GM12878 (cell line): ENCODE results near the gene CCNY. TPM values are rescaled to one million over a fixed set of nuclear protein-coding genes. Genes with fewer than 3 reads are reported as not detected.

Experiments
- ATAC-seq: fragments of 200-7000 bp; cut with Tn5 transposase; 3 replicates; pipeline ENCODE4 v1.9.1; 2020; ENCODE audit warnings: mild to moderate bottlenecking, moderate library complexity
- BruUV-seq: library from RNA; stranded (reverse); fragments of 400-500 nt; replicated peaks from 2 replicates; lab custom pipeline; 2021; lab: Mats Ljungman, UMichigan
- CTCF ChIA-PET: fragments of 300-600 bp; sonication (Branson Sonifier 250); formaldehyde crosslinking; extraction: SDS; loops from one replicate; lab custom pipeline; 2021; ENCODE audit warnings: inconsistent platforms; lab: Yijun Ruan, JAX
- POLR2A ChIA-PET: fragments of 350-600 bp; formaldehyde crosslinking; extraction: SDS; loops from one replicate; lab custom pipeline; 2021; ENCODE audit warnings: inconsistent platforms; lab: Charles Lee
- RAD21 ChIA-PET: fragments of 300-600 bp; sonication (Branson Sonifier 250); formaldehyde crosslinking; loops from one replicate; lab custom pipeline; 2023; ENCODE audit warnings: antibody characterized with exemption; ENCODE audit not compliant: unreplicated experiment; lab: Charles Lee
- SMC1A ChIA-PET: fragments of 300-600 bp; sonication (Branson Sonifier 250); formaldehyde crosslinking; loops from one replicate; lab custom pipeline; 2023; ENCODE audit not compliant: unreplicated experiment, uncharacterized antibody; lab: Charles Lee
- DNase-seq: peaks from one replicate; pipeline ENCODE4 v3.0.0-alpha.2; 2011; ENCODE audit warnings: low read depth, low spot score
- FAIRE-seq: peaks from 3 replicates; lab custom pipeline; 2011; peaks lifted over from hg19 to GRCh38; lab: Jason Lieb, UNC
- H2AFZ ChIP-seq: 2 replicates; pipeline ENCODE4 v1.6.0; 2011; ENCODE audit warnings: low read depth, low read length, control low read depth; ENCODE audit not compliant: control insufficient read depth
- H3K27ac ChIP-seq: 2 replicates; pipeline ENCODE4 v1.5.1; 2011; ENCODE audit warnings: control low read depth; ENCODE audit not compliant: control insufficient read depth, insufficient read depth
- H3K27me3 ChIP-seq, 2 experiments: replicated peaks in 1 of 2; 2 replicates each; pipeline versions ENCODE4 v1.6.0 to v1.6.1; 2011; ENCODE audit warnings: low read length in 1 of 2; ENCODE audit not compliant: control insufficient read depth in 2 of 2, insufficient read depth in 2 of 2
- H3K36me3 ChIP-seq, 2 experiments: 2 replicates each; pipeline ENCODE4 v1.5.1; 2011; ENCODE audit warnings: low read length in 1 of 2; ENCODE audit not compliant: control insufficient read depth in 2 of 2, insufficient read depth in 2 of 2
- H3K4me1 ChIP-seq: 2 replicates; pipeline ENCODE4 v1.6.1; 2011; ENCODE audit warnings: mild to moderate bottlenecking, low read length, moderate library complexity, mixed read lengths; ENCODE audit not compliant: control insufficient read depth, insufficient read depth
- H3K4me2 ChIP-seq: 2 replicates; pipeline ENCODE4 v1.6.0; 2011; ENCODE audit warnings: control low read depth; ENCODE audit not compliant: control insufficient read depth, insufficient read depth
- H3K4me3 ChIP-seq: fragments of 200-600 bp; sonication (generic); 2 replicates; pipeline ENCODE4 v1.5.1; 2016
- H3K79me2 ChIP-seq: 2 replicates; pipeline ENCODE4 v1.6.0; 2011; ENCODE audit warnings: low read length; ENCODE audit not compliant: control insufficient read depth, insufficient read depth
- H3K9ac ChIP-seq: 2 replicates; pipeline ENCODE4 v1.8.0; 2011; ENCODE audit warnings: low read length, control low read depth, mixed read lengths; ENCODE audit not compliant: control insufficient read depth, insufficient read depth
- H3K9me3 ChIP-seq: replicated peaks from 3 replicates; pipeline ENCODE4 v1.5.1; 2011; ENCODE audit warnings: mild to moderate bottlenecking, low read length; ENCODE audit not compliant: control insufficient read depth, insufficient read depth
- H4K20me1 ChIP-seq: 2 replicates; pipeline ENCODE4 v1.6.0; 2011; ENCODE audit not compliant: control insufficient read depth, insufficient read depth
- BRCA1 ChIP-seq: IDR thresholded peaks from 2 replicates; pipeline ENCODE4 v1.6.1; 2011; ENCODE audit warnings: low read depth, low read length, improper control_type of control experiment
- CBX3 ChIP-seq: fragments of 200-600 bp; sonication (generic); IDR thresholded peaks from 2 replicates; pipeline ENCODE4 v1.6.1; 2016; ENCODE audit warnings: low read depth, borderline replicate concordance
- EGR1 ChIP-seq, 2 experiments: IDR thresholded peaks; 1 replicate in 1 of 2; 2 replicates in 1 of 2; pipeline ENCODE4 v1.6.1; 2011 to 2012; ENCODE audit warnings: low read depth in 2 of 2, low read length in 2 of 2, borderline replicate concordance in 1 of 2, mild to moderate bottlenecking in 1 of 2, moderate library complexity in 1 of 2
- GABPA ChIP-seq: IDR thresholded peaks from 2 replicates; pipeline ENCODE4 v1.6.1; 2014; ENCODE audit warnings: antibody characterized with exemption, low read depth, mild to moderate bottlenecking, inconsistent platforms
- IKZF2 ChIP-seq, 2 experiments: fragments of 450-650 bp; IDR thresholded peaks; 2 replicates each; pipeline ENCODE4 v1.6.1; 2017; ENCODE audit warnings: mild to moderate bottlenecking in 2 of 2, moderate library complexity in 2 of 2
- KDM1A ChIP-seq: fragments of 200-600 bp; sonication (generic); IDR thresholded peaks from 2 replicates; pipeline ENCODE4 v1.6.1; 2016; ENCODE audit warnings: borderline replicate concordance
- KLF5 ChIP-seq: fragments of 450-650 bp; IDR thresholded peaks from 2 replicates; pipeline ENCODE4 v1.6.1; 2014; ENCODE audit warnings: mild to moderate bottlenecking; ENCODE audit not compliant: partially characterized antibody
- MAX ChIP-seq: IDR thresholded peaks from 2 replicates; pipeline ENCODE4 v1.6.1; 2012; ENCODE audit warnings: low read depth, low read length, improper control_type of control experiment
- NFXL1 ChIP-seq: fragments of 450-650 bp; IDR thresholded peaks from 2 replicates; pipeline ENCODE4 v1.6.1; 2017; ENCODE audit warnings: antibody characterized with exemption, mild to moderate bottlenecking, borderline replicate concordance
- PAX5 ChIP-seq: IDR thresholded peaks from 2 replicates; pipeline ENCODE4 v1.6.1; 2011; ENCODE audit warnings: low read depth, low read length, borderline replicate concordance
- POLR2AphosphoS2 ChIP-seq: IDR thresholded peaks from 2 replicates; pipeline ENCODE4 v1.6.1; 2011; ENCODE audit warnings: low read depth, mild to moderate bottlenecking, low read length, improper control_type of control experiment, moderate library complexity
- SMAD1 ChIP-seq: fragments of 450-650 bp; IDR thresholded peaks from 2 replicates; pipeline ENCODE4 v1.6.1; 2018; ENCODE audit warnings: mild to moderate bottlenecking, low read depth; ENCODE audit not compliant: partially characterized antibody
- ZNF217 ChIP-seq: fragments of 450-650 bp; IDR thresholded peaks from 2 replicates; pipeline ENCODE4 v1.6.1; 2017; ENCODE audit warnings: antibody characterized with exemption, mild to moderate bottlenecking
- ZNF687 ChIP-seq: fragments of 450-650 bp; IDR thresholded peaks from 2 replicates; pipeline ENCODE4 v1.6.1; 2017; ENCODE audit warnings: mild to moderate bottlenecking, moderate library complexity
- WGBS: methylation state at CpG from one replicate; pipeline ENCODE4 v1.1.6; 2016; ENCODE audit warnings: low lambda C conversion rate; ENCODE audit not compliant: insufficient replicate concordance, insufficient coverage; ENCODE audit errors: missing lambda C conversion rate; 5-methylcytosine and 5-hydroxymethylcytosine counted together
- in situ Hi-C: fragments of 300-500 bp; cut with MboI; formaldehyde crosslinking; loops from 9 replicates; pipeline ENCODE4 v1.14.3; 2018; ENCODE audit warnings: mixed read lengths
- intact Hi-C: fragments of 100-400 bp; cut with micrococcal nuclease; formaldehyde crosslinking; loops from one replicate; pipeline ENCODE4 v1.14.2; 2022; ENCODE audit not compliant: unreplicated experiment
- polyA plus RNA-seq, 11 experiments: library from polyadenylated mRNA; depleted of rRNA in 4 of 11; unstranded in 6 of 11; stranded (reverse) in 5 of 11; fragments of >200 nt; fragmentation: Nextera tagmentation in 4 of 11; fragmentation: Illumina TruSeq in 1 of 11; extraction: Ambion mirVana in 4 of 11; extraction: Trizol in 1 of 11; gene quantifications; 1 replicate in 1 of 11; 2 replicates in 10 of 11; pipeline versions ENCODE4 v1.2.1 to v1.2.3, GENCODE V29; 2011 to 2016; ENCODE audit warnings: inconsistent platforms in 2 of 11, missing spikeins in 2 of 11, low read depth in 1 of 11
- total RNA-seq, 4 experiments: library from RNA; depleted of rRNA in 3 of 4; stranded (reverse); fragments of >200 nt in 3 of 4; fragmentation: Illumina TruSeq in 1 of 4; extraction: Trizol in 1 of 4; gene quantifications; 2 replicates each; pipeline versions ENCODE4 v1.2.1 to v1.2.3, GENCODE V29; 2013 to 2021
- TF ChIP-seq, protein P1 (sequence below): fragments of 450-650 bp; IDR thresholded peaks from 2 replicates; pipeline ENCODE4 v1.6.1; 2017; ENCODE audit warnings: mild to moderate bottlenecking, moderate library complexity

The CCNY gene
- total and polyA plus RNA-seq, 10 of the 15 experiments (the other 5 are each of a cell fraction or from before 2014, with no cell fraction given), result 3.6 to 50.0 (median 26.1) TPM

DNA sequence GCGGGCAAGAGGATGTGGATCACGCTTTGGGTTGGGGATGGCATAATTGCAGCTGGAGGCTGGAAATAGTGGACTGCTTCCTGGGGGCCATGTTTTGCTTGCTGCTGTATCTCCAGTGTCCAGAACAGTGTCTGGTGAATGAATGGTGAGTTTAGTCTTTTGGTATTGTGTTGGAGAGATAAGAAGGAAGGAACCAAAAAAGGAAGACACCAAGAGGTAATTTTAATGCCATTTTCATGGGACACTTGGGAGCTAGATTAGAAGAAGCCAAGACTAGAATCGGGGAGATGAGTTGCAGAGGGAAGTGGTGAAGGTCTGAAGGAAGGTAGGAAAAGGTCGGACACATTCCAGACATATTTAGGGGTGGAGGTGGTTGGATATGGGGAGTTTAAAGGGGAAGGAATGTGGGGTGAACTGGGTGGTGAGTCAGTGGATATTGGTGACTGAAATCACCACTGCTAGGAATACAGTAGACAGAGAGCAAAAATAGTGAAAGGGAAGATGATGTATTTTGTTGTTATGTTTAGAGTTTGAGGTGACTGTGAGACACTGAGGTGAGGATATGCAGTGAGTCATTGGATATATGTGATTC is 76.7 kb downstream of the CCNY start:
- RAD21 ChIA-PET, result interaction anchor here (0.6 kb wide), 1 partner anchor 173 kb away, joined by 3 read pairs; no protein-coding TSS in a partner anchor
- WGBS, result 99% methylated on average over 4 of the region's 4 CpGs
- POLR2A ChIA-PET, result interaction anchor here (0.6 kb wide), 1 partner anchor 81 kb away, joined by 4 read pairs; no protein-coding TSS in a partner anchor
- H3K27me3 ChIP-seq, result no peaks in the 10 kb centered on the region
- BruUV-seq, result no TSS peak
- H3K9me3 ChIP-seq, result no peaks in the 10 kb centered on the region
- no peak overlapping the region for H3K27ac ChIP-seq
- no peaks in the 10 kb centered on the region; the same call in 1 of the 2 replicates for H3K79me2 ChIP-seq
- no peaks in the 10 kb centered on the region for H4K20me1 ChIP-seq
- intact Hi-C loops (no loop called here), in situ Hi-C loops (no loop called here)
- H3K4me1 ChIP-seq, result no peaks in the 10 kb centered on the region
- ATAC-seq, result no peak
- SMC1A ChIA-PET, result no interaction called here
- H2AFZ ChIP-seq, result no peak overlapping the region
- no peak overlapping the region for H3K4me2 ChIP-seq
- no peak overlapping the region for H3K9ac ChIP-seq
- H3K36me3 ChIP-seq, result no peaks in the 10 kb centered on the region
- FAIRE-seq, result no peak
- CTCF ChIA-PET, result no interaction called here
- DNase-seq, result no peak
- H3K4me3 ChIP-seq, result no peak overlapping the region
- no peak for TF ChIP-seq POLR2AphosphoS2
- no peak for TF ChIP-seq ZNF217
- no peak for TF ChIP-seq PAX5
- no peak for TF ChIP-seq SMAD1
- no peak for TF ChIP-seq KDM1A
- TF ChIP-seq ZNF687, result no peak
- TF ChIP-seq, protein P1, sequence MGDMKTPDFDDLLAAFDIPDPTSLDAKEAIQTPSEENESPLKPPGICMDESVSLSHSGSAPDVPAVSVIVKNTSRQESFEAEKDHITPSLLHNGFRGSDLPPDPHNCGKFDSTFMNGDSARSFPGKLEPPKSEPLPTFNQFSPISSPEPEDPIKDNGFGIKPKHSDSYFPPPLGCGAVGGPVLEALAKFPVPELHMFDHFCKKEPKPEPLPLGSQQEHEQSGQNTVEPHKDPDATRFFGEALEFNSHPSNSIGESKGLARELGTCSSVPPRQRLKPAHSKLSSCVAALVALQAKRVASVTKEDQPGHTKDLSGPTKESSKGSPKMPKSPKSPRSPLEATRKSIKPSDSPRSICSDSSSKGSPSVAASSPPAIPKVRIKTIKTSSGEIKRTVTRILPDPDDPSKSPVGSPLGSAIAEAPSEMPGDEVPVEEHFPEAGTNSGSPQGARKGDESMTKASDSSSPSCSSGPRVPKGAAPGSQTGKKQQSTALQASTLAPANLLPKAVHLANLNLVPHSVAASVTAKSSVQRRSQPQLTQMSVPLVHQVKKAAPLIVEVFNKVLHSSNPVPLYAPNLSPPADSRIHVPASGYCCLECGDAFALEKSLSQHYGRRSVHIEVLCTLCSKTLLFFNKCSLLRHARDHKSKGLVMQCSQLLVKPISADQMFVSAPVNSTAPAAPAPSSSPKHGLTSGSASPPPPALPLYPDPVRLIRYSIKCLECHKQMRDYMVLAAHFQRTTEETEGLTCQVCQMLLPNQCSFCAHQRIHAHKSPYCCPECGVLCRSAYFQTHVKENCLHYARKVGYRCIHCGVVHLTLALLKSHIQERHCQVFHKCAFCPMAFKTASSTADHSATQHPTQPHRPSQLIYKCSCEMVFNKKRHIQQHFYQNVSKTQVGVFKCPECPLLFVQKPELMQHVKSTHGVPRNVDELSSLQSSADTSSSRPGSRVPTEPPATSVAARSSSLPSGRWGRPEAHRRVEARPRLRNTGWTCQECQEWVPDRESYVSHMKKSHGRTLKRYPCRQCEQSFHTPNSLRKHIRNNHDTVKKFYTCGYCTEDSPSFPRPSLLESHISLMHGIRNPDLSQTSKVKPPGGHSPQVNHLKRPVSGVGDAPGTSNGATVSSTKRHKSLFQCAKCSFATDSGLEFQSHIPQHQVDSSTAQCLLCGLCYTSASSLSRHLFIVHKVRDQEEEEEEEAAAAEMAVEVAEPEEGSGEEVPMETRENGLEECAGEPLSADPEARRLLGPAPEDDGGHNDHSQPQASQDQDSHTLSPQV, result no peak
- no peak for TF ChIP-seq BRCA1
- no peak for TF ChIP-seq NFXL1
- no peak for TF ChIP-seq CBX3
- no peak for TF ChIP-seq GABPA
- no peak for TF ChIP-seq KLF5
- TF ChIP-seq IKZF2 (IDR thresholded peaks at IDR 0.05), result no peak
- no peak for TF ChIP-seq EGR1 (IDR thresholded peaks at IDR 0.05; ENCODE audit: borderline replicate concordance in 1 of 2, low read depth in 2 of 2, low read length in 2 of 2)
- TF ChIP-seq MAX, result no peak
